Testis (tissue), 3 donors: ENCODE results near the gene BNC2. TPM values are rescaled to one million over a fixed set of nuclear protein-coding genes. Genes with fewer than 3 reads are reported as not detected.

Source experiments
- DNase-seq: peaks from one replicate; pipeline ENCODE4 v3.0.0-alpha.2; 2019
- H3K27ac ChIP-seq, 2 donors: fragments of 200-600 bp; sonication (generic); one replicate each; pipeline ENCODE4 v1.5.1; 2019
- H3K27me3 ChIP-seq: fragments of 200-600 bp; sonication (generic); one replicate; pipeline ENCODE4 v1.5.1; 2019
- H3K36me3 ChIP-seq: fragments of 200-600 bp; sonication (generic); one replicate; pipeline ENCODE4 v1.5.1; 2017; ENCODE audit warnings: low read depth; ENCODE audit errors: missing control alignments
- H3K4me1 ChIP-seq: fragments of 200-600 bp; sonication (generic); one replicate; pipeline ENCODE4 v1.5.1; 2019
- H3K4me3 ChIP-seq, 2 donors: fragments of 200-600 bp; sonication (generic); one replicate each; pipeline ENCODE4 v1.5.1; 2017 to 2019
- H3K9me3 ChIP-seq: fragments of 200-600 bp; sonication (generic); one replicate; pipeline ENCODE4 v1.5.1; 2017
- POLR2A ChIP-seq: fragments of 450-650 bp; IDR thresholded peaks from one replicate; pipeline ENCODE4 v1.6.1; 2017; ENCODE audit warnings: antibody characterized with exemption, mild to moderate bottlenecking, moderate library complexity
- WGBS, 2 donors: methylation state at CpG; one replicate each; pipeline ENCODE4 v1.1.5; 2018; 5-methylcytosine and 5-hydroxymethylcytosine counted together
- intact Hi-C: fragments of 100-400 bp; cut with DNase I; formaldehyde crosslinking; loops from one replicate; pipeline ENCODE4 v1.15.1; 2023; ENCODE audit warnings: low total_unique reads
- polyA plus RNA-seq: library from polyadenylated mRNA; stranded (reverse); fragments of 350-450 nt; fragmentation: Illumina TruSeq; extraction: RNeasy Lipid Tissue Mini Kit (QIAGEN cat#74804); gene quantifications from one replicate; pipeline ENCODE4 v1.2.3, GENCODE V29; 2014; ENCODE audit warnings: low read depth, low replicate concordance; ENCODE audit not compliant: insufficient read depth
- total RNA-seq, 2 donors: library from RNA; depleted of rRNA; stranded (reverse); fragments of >200 nt; gene quantifications; one replicate each; pipeline ENCODE4 v1.2.3, GENCODE V29; 2016
- TF ChIP-seq, protein P1 (sequence below), 3 experiments: fragments of 450-650 bp in 2 of 3; fragments of 200-600 bp in 1 of 3; sonication (generic) in 1 of 3; IDR thresholded peaks; one replicate each; pipeline ENCODE4 v1.5.1; 2016 to 2019; ENCODE audit warnings: antibody characterized with exemption in 3 of 3, mild to moderate bottlenecking in 2 of 3, moderate library complexity in 1 of 3

Gene BNC2
- total and polyA plus RNA-seq, 3 donors from 2014 or later: 14.6 to 35.2 (median 32.0) TPM

GRCh38 chr9:16594787-16595186 lies 275.7 kb downstream of the BNC2 start:
- Histone ChIP-seq H3K27ac (no peak overlapping the region), H3K4me1 (no peaks in the 10 kb centered on the region), H3K36me3 (no peaks in the 10 kb centered on the region), H3K27me3 (no peaks in the 10 kb centered on the region), H3K4me3 (no peak overlapping the region), H3K9me3 (no peaks in the 10 kb centered on the region)
- intact Hi-C loops: no loop called here
- TF ChIP-seq, protein P1, sequence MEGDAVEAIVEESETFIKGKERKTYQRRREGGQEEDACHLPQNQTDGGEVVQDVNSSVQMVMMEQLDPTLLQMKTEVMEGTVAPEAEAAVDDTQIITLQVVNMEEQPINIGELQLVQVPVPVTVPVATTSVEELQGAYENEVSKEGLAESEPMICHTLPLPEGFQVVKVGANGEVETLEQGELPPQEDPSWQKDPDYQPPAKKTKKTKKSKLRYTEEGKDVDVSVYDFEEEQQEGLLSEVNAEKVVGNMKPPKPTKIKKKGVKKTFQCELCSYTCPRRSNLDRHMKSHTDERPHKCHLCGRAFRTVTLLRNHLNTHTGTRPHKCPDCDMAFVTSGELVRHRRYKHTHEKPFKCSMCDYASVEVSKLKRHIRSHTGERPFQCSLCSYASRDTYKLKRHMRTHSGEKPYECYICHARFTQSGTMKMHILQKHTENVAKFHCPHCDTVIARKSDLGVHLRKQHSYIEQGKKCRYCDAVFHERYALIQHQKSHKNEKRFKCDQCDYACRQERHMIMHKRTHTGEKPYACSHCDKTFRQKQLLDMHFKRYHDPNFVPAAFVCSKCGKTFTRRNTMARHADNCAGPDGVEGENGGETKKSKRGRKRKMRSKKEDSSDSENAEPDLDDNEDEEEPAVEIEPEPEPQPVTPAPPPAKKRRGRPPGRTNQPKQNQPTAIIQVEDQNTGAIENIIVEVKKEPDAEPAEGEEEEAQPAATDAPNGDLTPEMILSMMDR (IDR thresholded peaks at IDR 0.05): no peak
- no peak for TF ChIP-seq POLR2A
- DNase-seq: no peak

- no peaks in the 10 kb centered on the region for H3K4me1 ChIP-seq
- intact Hi-C loops: no loop called here
- whole genome bisulfite sequencing, 2 donors: 85 to 89% methylated on average over 1 of the region's 1 CpG
Observed at GRCh38 chr9:16593746-16594145, 276.7 kb downstream of the BNC2 start.

GRCh38 chr9:16591092-16591491 lies 279.4 kb downstream of the BNC2 start:
- no peaks in the 10 kb centered on the region for H3K4me1 ChIP-seq
- H3K27ac ChIP-seq: no peak overlapping the region
- intact Hi-C loops: no loop called here
- TF ChIP-seq, protein P1 (IDR thresholded peaks at IDR 0.05): no peak
- no peak for TF ChIP-seq POLR2A
- DNase-seq: no peak
- H3K4me3 ChIP-seq: no peak overlapping the region
- no peaks in the 10 kb centered on the region for H3K9me3 ChIP-seq
- no peaks in the 10 kb centered on the region for H3K36me3 ChIP-seq
- no peaks in the 10 kb centered on the region for H3K27me3 ChIP-seq
- WGBS, 2 donors: 67 to 69% methylated on average over 5 of the region's 5 CpGs

More at GRCh38 chr9:16593746-16594145, 276.7 kb downstream of the BNC2 start:
- no peak for DNase-seq
- TF ChIP-seq, protein P1 (IDR thresholded peaks at IDR 0.05): no peak
- no peak for TF ChIP-seq POLR2A
- H3K9me3 ChIP-seq: no peaks in the 10 kb centered on the region
- H3K4me3 ChIP-seq: no peak overlapping the region
- H3K27ac ChIP-seq: no peak overlapping the region
- H3K36me3 ChIP-seq: no peaks in the 10 kb centered on the region
- H3K27me3 ChIP-seq: no peaks in the 10 kb centered on the region

DNA sequence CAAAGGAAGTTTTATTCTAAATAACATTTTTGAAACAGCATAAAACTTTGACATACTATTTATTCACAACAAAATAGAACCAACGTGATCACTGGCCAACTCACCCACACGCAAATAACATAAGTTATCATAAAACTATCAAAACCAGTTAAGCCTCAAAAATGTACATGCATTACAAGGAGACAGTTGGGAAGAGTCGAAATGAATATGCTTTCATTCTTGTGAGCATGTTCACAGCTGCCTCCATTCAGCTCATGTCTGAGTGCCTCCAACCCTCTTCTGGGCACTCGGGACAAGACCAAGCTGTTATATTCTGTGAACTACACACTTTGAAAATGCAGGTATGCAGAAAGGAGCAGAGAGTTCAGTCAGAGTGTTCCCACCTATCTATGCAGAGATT lies 284.9 kb downstream of the BNC2 start:
- no peaks in the 10 kb centered on the region for H3K27me3 ChIP-seq
- TF ChIP-seq, protein P1 (IDR thresholded peaks at IDR 0.05): no peak
- TF ChIP-seq POLR2A: no peak
- H3K4me1 ChIP-seq: no peaks in the 10 kb centered on the region
- intact Hi-C loops: no loop called here
- H3K27ac ChIP-seq: no peak overlapping the region
- no peak for DNase-seq
- no peaks in the 10 kb centered on the region for H3K36me3 ChIP-seq
- H3K4me3 ChIP-seq: no peak overlapping the region
- 80 to 84% methylated on average over 4 of the region's 4 CpGs for WGBS, 2 donors
- H3K9me3 ChIP-seq: no peaks in the 10 kb centered on the region

DNA sequence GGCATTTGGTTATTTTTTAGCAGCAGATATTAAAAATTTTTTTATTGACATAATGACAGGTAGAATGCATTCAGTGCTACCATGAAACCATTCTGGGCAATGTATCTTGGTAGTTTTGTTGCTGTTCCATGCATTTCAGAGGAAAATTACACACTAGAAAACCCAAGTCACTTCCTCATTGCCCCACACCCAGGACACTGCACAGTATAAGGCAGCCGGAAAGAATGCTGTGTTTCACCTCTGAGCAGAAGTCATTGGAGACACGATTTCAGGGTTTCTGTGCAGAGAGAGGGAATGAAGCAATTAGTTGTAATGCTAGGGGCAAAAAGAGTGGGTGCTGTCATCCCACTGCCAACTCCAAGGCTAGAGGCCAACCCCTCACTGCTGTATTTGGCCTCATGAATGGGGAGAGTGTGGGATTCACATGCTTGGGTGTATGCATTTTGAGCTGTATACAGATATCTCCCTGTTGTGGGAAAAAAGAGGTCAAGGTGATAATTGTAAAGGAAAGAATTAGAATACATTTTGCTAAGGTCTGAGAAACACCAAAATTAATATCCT lies 290.5 kb downstream of the BNC2 start:
- 72 to 76% methylated on average over 2 of the region's 2 CpGs for WGBS, 2 donors
- Histone ChIP-seq H3K27ac (no peak overlapping the region), H3K4me3 (no peak overlapping the region), H3K4me1 (peaks cover 6% of the 10 kb centered on the region), H3K27me3 (no peaks in the 10 kb centered on the region), H3K36me3 (no peaks in the 10 kb centered on the region), H3K9me3 (no peaks in the 10 kb centered on the region)
- no peak for TF ChIP-seq POLR2A
- TF ChIP-seq, protein P1 (IDR thresholded peaks at IDR 0.05): no peak
- intact Hi-C loops: no loop called here
- DNase-seq: no peak
